Measurements from ENCODE around the gene PARG. TPM values are rescaled to one million over a fixed set of nuclear protein-coding genes. Genes with fewer than 3 reads are reported as not detected.
"Not testable (repeated sequence)": the region's sequence is repeated elsewhere in the genome, so short reads cannot be mapped to it uniquely, and the experiment has no call there.

The PARG gene
- 10 to 100 TPM; 29.1 to 31.6 TPM for total RNA-seq

DNA sequence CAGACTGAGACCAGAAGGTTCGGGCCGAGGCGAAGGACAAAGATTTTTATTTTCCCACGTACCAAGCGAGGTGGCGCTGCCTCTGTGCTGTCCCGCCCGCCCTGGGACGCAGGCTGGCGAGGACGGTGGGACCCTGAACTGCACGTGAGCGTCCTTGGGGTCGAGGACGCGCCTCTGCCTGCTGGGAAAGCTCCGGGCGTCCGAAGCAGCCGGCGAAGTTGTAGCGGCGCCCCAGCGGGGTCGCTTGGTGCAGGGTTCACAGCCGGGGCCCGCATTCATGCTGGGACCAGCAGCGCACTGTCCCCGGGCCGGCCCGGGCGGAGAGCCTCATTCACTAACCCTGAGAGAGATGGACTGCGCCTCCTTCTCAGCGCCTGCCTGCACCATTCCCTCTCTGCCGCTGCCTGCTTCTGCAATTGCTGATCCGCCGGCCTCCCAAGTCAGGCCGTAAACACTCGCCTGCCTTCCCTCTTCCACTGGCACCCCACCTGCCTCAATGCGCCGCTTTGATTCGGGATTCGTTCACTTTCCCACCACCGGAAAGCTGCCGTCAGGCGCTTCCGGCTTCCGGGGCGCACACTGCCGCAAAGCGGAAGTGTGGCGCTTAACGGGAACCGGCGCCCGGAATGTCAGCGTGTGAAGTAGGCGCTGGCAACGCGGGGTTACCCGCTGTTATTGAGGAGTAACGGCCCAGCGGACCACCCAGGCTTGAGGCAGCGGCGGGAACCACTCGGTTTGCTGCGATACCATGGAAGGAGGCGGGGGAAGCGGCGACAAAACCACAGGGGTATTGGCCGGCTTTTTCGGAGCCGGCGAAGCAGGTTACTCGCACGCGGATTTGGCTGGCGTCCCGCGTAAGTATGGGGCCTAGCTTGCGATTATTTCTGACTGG is at the start of gene PARG, which contains the start of gene TIMM23B:
Gene PARG, minus strand, starts transcription at position 581 of the 892 bp plus-strand sequence. Its CDS starts 302 bp downstream, at position 279.
Gene TIMM23B, plus strand, starts transcription at position 607 of the 892 bp plus-strand sequence. Its CDS starts 142 bp downstream, at position 749.
- H3K36me3 Mint-ChIP-seq; CTCF ChIA-PET; H3K27me3 Mint-ChIP-seq; H3K9me3 Mint-ChIP-seq (ENCODE audit: low read depth): not testable (repeated sequence)
- DNase-seq (peak; percentile 85), ATAC-seq (peak; percentile 86)
- Mint-ChIP-seq H3K27ac (peak within 1 kb of the TSS; percentile 92), H3K4me3 (peak within 1 kb of the TSS; percentile 99), H3K4me1 (peaks cover 30% of the 10 kb centered on the region)

DNA sequence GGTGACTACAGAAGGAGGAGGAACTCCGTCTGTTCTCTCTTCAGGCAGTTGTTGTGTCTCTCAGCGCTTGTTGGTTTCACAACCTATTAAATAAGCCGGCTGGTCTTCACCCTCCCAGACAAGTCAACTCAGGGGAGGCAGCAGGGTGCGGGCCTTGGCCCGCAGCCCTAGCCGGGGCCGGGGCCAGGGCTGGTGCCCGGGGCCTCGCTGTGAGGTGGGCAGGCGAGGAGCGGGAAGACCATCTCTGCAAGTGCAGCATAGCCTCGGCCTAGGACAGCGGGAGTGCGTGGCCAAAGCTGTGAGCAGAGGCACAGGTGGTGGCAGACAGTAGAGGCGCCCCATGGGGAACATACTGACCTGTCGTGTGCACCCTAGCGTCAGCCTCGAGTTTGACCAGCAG is 46.5 kb upstream of the PARG start, which contains the start of gene AGAP6:
Gene AGAP6, plus strand, starts transcription at position 31 of the 400 bp plus-strand sequence. Its CDS starts 310 bp downstream, at position 341.
- H3K27me3 Mint-ChIP-seq; CTCF ChIA-PET; H3K36me3 Mint-ChIP-seq; DNase-seq; ATAC-seq; H3K4me3 Mint-ChIP-seq; H3K9me3 Mint-ChIP-seq (ENCODE audit: low read depth); H3K27ac Mint-ChIP-seq; H3K4me1 Mint-ChIP-seq: not testable (repeated sequence)

DNA sequence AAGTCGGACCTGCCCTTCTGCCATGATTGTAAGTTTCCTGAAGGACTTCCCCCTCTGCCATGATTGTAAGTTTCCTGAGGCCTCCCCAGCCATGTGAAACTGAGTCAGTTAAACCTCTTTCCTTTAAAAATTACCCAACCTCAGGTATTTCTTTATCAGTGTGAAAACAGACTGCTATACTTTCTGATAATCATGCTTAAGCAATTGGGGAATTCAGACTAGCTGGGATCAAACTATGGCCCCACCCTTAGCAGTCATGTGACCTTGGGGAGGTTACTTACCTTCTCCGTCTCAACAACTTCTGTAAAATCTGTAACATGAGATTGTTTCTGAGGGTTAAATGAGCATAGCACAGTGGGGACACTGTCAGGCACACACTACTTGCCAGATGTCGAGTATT is 45.4 kb upstream of the PARG start:
- ATAC-seq; H3K9me3 Mint-ChIP-seq (ENCODE audit: low read depth); H3K27me3 Mint-ChIP-seq; H3K27ac Mint-ChIP-seq; H3K4me1 Mint-ChIP-seq; DNase-seq; CTCF ChIA-PET; H3K36me3 Mint-ChIP-seq; H3K4me3 Mint-ChIP-seq: not testable (repeated sequence)

DNA sequence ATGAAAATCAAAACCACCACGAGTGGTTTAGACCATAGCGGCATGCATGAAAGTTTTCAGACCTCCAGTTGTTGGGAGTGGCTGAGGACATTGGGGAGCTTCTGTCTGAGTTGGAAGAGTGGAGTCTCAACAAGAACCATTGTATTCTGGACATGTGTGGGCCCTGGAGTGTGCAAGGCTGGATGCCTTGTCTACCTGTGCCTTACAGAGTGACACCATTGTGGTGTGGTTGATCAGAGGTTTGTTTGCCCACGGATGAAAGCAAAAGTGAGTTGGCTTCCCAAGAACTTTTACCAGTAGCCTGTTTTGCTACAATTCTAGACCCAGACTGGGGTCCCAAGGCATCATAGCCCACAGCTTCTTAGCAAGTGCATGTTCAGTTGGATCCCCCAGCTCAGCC is 35.9 kb upstream of the PARG start:
- DNase-seq; CTCF ChIA-PET; H3K4me3 Mint-ChIP-seq; H3K27me3 Mint-ChIP-seq; H3K9me3 Mint-ChIP-seq (ENCODE audit: low read depth); H3K4me1 Mint-ChIP-seq; H3K36me3 Mint-ChIP-seq; H3K27ac Mint-ChIP-seq; ATAC-seq: not testable (repeated sequence)

DNA sequence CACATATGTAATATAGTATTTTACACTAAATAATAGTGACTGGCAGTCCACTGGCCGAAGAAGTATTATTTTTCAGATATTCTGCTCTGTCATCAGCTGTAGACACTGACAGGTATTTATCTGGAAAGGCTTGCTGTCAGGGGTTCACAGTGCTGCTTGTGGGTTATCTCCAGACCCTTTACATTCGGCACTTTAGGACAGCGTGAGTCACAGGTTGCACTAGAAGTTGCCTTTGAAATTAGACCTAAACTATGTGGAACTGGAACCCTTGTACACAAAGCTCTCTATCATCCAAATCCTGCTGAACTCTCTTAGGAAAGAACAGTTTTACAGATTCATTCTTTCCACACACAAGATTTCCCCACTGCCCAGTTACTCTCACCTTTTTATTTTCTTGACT is 30.3 kb upstream of the PARG start:
- H3K27ac Mint-ChIP-seq; H3K4me3 Mint-ChIP-seq; H3K27me3 Mint-ChIP-seq; DNase-seq; H3K36me3 Mint-ChIP-seq; H3K4me1 Mint-ChIP-seq; CTCF ChIA-PET; ATAC-seq; H3K9me3 Mint-ChIP-seq (ENCODE audit: low read depth): not testable (repeated sequence)

DNA sequence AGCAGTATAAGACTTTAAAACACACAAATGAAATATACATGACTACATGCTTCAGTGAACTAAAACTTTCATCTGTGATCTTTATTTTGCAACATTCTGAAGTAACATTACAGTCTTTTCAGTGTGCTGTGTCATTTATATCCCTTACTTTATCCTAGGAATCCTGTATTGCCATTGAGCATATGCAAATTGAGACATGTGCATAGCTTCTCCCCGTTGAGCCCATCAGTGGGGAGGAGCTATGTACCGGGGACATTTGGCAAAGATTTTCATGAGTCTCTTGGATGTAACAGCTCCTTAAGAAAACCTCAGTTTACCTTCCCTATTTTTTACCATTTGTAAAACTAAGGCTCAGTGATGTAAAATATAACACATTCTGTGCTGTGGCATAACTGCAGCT is 29.6 kb upstream of the PARG start:
- H3K4me1 Mint-ChIP-seq; H3K27me3 Mint-ChIP-seq; ATAC-seq; CTCF ChIA-PET; H3K9me3 Mint-ChIP-seq (ENCODE audit: low read depth); H3K27ac Mint-ChIP-seq; DNase-seq; H3K4me3 Mint-ChIP-seq; H3K36me3 Mint-ChIP-seq: not testable (repeated sequence)

DNA sequence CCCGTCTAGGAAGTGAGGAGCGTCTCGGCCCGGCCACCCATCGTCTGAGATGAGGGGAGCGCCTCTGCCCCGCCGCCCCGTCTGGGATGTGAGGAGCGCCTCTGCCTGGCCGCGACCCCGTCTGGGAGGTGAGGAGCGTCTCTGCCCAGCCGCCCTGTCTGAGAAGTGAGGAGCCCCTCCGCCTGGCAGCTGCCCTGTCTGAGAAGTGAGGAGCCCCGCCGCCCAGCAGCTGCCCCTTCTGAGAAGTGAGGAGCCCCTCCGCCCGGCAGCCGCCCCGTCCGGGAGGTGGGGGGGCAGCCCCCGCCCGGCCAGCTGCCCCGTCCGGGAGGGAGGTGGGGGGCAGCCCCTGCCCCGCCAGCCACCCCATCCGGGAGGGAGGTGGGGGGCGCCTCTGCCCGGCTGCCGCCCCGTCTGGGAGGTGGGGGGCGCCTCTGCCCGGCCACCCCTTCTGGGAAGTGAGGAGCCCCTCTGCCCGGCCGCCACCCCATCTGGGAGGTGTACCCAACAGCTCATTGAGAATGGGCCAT is 28.6 kb upstream of the PARG start:
- CTCF ChIA-PET, result not testable (repeated sequence)

DNA sequence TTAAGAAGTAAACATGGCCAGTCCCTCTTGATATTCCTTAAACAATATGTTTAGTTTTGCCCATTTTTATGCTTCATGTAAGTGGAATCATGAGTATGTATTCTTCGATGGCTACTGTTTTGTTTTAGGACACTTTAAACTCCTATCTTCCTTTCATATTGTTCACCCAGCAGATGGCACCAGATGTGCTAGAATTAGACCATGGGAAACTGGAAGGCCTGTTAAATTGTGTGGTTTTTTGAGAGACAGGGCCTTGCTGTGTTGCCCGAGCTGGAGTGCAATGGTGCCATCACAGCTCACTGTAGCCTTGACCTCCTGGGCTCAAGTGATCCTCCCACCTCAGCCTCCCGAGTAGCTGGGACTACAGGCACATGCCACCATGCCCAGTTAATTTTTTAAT is 11.3 kb upstream of the PARG start:
- H3K27ac Mint-ChIP-seq; H3K4me1 Mint-ChIP-seq; H3K4me3 Mint-ChIP-seq; ATAC-seq; DNase-seq; H3K9me3 Mint-ChIP-seq (ENCODE audit: low read depth); CTCF ChIA-PET; H3K27me3 Mint-ChIP-seq: not testable (repeated sequence)
- peaks cover 10% of the 10 kb centered on the region for H3K36me3 Mint-ChIP-seq

More for the DNA sequence above, 28.6 kb upstream of the PARG start:
- not testable (repeated sequence) for H3K4me1 Mint-ChIP-seq; H3K9me3 Mint-ChIP-seq (ENCODE audit: low read depth); ATAC-seq; H3K27me3 Mint-ChIP-seq; H3K36me3 Mint-ChIP-seq; H3K4me3 Mint-ChIP-seq; H3K27ac Mint-ChIP-seq; DNase-seq

DNA sequence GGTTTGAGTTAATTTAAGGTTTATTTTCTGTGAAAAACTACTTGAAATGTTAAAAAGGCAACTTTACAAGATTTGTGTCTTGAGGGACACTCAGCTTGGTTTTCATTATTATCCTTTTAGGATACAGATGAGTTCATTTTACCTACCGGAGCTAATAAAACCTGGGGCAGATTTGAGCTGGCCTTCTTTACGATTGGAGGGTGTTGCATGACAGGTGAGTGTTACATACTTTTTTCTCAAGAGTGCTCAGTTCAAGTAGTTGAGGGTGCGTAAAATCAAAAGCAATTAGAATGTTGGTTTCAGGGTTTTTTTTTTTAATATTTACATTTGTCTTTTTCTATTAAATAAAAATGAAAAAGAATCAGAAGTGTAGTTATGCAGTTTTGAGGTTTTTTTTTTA is 10.2 kb upstream of the PARG start:
- DNase-seq; H3K27ac Mint-ChIP-seq; CTCF ChIA-PET; H3K9me3 Mint-ChIP-seq (ENCODE audit: low read depth); H3K4me1 Mint-ChIP-seq; H3K27me3 Mint-ChIP-seq; ATAC-seq; H3K4me3 Mint-ChIP-seq: not testable (repeated sequence)
- peaks cover 12% of the 10 kb centered on the region for H3K36me3 Mint-ChIP-seq

DNA sequence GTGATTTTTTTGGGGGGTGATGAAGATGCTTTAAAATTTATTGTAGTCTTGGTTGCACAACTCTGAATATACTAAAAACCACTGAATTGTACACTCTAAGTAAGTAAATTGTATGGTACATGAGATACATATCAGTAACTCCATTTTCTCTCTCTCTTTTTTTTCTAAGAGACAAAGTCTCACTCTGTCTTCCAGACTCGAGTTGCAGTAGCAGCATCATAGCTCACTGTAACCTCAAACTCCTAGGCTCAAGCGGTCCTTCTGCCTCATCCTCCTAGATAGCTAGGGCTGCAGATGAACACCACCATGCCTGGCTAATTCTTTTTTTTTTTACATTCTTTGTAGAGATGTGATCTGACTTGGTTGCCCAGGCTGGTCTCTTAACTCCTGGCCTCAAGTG is 6.9 kb upstream of the PARG start:
- H3K27me3 Mint-ChIP-seq; CTCF ChIA-PET; H3K9me3 Mint-ChIP-seq (ENCODE audit: low read depth); DNase-seq; H3K4me3 Mint-ChIP-seq; ATAC-seq; H3K27ac Mint-ChIP-seq: not testable (repeated sequence)
- H3K36me3 Mint-ChIP-seq, result peaks cover 19% of the 10 kb centered on the region
- H3K4me1 Mint-ChIP-seq, result peaks cover 11% of the 10 kb centered on the region

DNA sequence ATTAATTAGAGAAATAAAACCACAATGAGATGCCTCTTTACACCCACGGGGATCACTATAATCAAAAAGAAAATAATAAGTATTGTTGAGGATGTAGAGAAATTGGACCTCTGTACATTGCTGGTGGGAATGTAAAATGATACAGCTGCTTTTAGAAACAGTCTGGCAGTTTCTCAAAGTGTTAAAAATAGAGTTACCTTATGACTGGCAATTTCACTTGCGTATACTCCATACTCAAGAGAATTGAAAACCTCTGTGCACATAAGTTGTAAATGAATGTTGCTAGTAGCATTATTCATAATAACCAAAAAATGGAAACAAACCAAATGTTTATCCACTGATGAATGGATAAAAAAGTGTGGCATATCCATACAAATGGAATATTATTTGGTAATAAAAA is 6.3 kb upstream of the PARG start:
- H3K27ac Mint-ChIP-seq; ATAC-seq; H3K9me3 Mint-ChIP-seq (ENCODE audit: low read depth); DNase-seq; H3K4me3 Mint-ChIP-seq; H3K27me3 Mint-ChIP-seq; CTCF ChIA-PET: not testable (repeated sequence)
- Mint-ChIP-seq H3K36me3 (peaks cover 19% of the 10 kb centered on the region), H3K4me1 (peaks cover 13% of the 10 kb centered on the region)

DNA sequence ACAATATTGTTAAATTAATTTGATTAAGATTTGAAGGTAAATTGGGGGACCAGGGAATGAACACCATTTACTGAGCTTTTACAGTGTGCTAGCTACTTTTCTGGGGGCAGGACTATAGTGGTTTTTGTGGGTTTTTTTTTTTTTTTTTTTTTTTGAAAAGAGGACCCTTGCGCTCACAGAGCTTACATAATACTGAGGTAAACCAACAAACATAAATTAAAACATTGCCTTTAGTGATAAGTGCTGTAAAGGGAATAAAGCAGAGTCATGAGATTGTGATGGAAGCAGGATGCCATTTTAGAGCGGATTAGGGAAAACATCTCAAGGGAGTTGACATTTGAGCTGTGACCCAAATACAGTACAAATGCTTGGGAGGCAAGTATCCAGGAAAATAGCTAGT is 1.8 kb upstream of the PARG start:
- CTCF ChIA-PET; H3K4me3 Mint-ChIP-seq; H3K9me3 Mint-ChIP-seq (ENCODE audit: low read depth); DNase-seq; H3K27ac Mint-ChIP-seq; ATAC-seq; H3K27me3 Mint-ChIP-seq: not testable (repeated sequence)
- H3K36me3 Mint-ChIP-seq, result peaks cover 13% of the 10 kb centered on the region
- H3K4me1 Mint-ChIP-seq, result peaks cover 30% of the 10 kb centered on the region

DNA sequence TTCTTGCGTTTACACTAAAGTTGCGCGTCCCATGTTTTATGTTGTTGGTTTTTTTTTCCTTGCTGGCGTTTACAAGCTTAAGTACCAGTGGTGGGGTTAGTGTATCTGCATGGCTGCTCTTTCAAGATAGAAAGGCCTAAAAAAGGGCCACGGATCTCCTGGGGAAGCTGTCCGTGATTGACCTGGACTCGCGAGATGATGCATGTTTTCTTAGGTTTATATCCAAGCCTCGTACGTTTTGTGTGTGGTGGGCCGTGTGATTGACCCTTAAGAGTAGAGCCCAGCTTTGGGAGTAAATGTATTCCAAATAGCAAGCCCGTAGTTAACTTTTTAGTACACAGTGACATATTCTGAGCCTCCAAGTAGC is 495 bp upstream of the PARG start:
- H3K36me3 Mint-ChIP-seq; H3K27me3 Mint-ChIP-seq; DNase-seq; H3K9me3 Mint-ChIP-seq (ENCODE audit: low read depth); CTCF ChIA-PET: not testable (repeated sequence)
- H3K27ac Mint-ChIP-seq, result peak overlapping the region; percentile 92
- ATAC-seq, result peak; percentile 16
- H3K4me3 Mint-ChIP-seq, result peak overlapping the region; percentile 99
- H3K4me1 Mint-ChIP-seq, result peaks cover 30% of the 10 kb centered on the region

All from activated CD8-positive, alpha-beta memory T cell treated with anti-CD3 and anti-CD28 coated beads, Interleukin-2, amount 10 ng/mL, durations not matched to agents 7 days and 5 days (primary cell).